ENCODE results near the gene SLC14A1.

DNA sequence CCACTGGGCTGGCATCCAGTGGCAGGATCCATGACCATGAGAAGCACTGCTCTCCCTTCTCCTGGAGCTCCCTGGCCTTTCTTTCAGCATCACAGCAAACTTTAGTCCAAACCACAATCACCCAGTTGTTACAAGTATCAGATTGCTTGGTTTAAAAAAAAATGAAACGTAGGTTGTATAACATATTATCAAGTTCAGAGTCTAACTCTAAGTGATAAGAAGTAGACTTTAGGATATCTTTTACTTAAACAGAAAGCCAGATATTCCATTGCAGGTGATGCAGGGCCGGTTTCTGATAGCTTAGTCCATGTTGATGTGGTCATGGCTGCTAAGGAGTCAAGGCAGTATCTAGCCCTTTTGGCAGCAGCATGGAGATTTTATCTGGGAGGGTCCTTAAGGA is 24.5 kb downstream of the SLC14A1 start:
- no peak for TF ChIP-seq GATA2 (IDR thresholded peaks at IDR 0.05; ENCODE audit: low read depth, low read length)
- no peak for TF ChIP-seq GATA3 (IDR thresholded peaks at IDR 0.05; ENCODE audit: low read depth, low read length)
